Hepatocyte (in vitro differentiated cells): ENCODE results near the gene C14orf180.

Experiments
- CTCF ChIP-seq: fragments of 200-600 bp; sonication (generic); IDR thresholded peaks from 2 replicates; pipeline ENCODE4 v1.5.1; 2016; ENCODE audit warnings: antibody characterized with exemption, mild to moderate bottlenecking; ENCODE audit not compliant: poor library complexity
- EZH2 ChIP-seq: fragments of 200-600 bp; sonication (generic); IDR thresholded peaks from 2 replicates; pipeline ENCODE4 v1.6.1; 2016; ENCODE audit warnings: antibody characterized with exemption, mild to moderate bottlenecking, borderline replicate concordance

- TF ChIP-seq CTCF (no peak), EZH2 (no peak)
Observed at GRCh38 chr14:104562606-104563005, 17.0 kb upstream of the C14orf180 start.
